Duodenal mucosa (tissue), 2 donors: Measurements from ENCODE around the gene ALK.

Source experiments
- H3K27ac ChIP-seq: one replicate; pipeline ENCODE4 v1.7.0; 2013; ENCODE audit warnings: low read depth, low read length
- H3K27me3 ChIP-seq, 2 donors: one replicate each; pipeline ENCODE4 v1.7.0; 2013; ENCODE audit warnings: low read length in 2 of 2, control low read depth in 1 of 2; ENCODE audit not compliant: insufficient read depth in 2 of 2, control insufficient read depth in 1 of 2
- H3K36me3 ChIP-seq, 2 donors: one replicate each; pipeline ENCODE4 v1.7.0; 2013; ENCODE audit warnings: low read length in 2 of 2, control low read depth in 1 of 2; ENCODE audit not compliant: insufficient read depth in 2 of 2, control insufficient read depth in 1 of 2
- H3K4me1 ChIP-seq, 2 donors: one replicate each; pipeline ENCODE4 v1.7.0; 2013; ENCODE audit warnings: low read length in 2 of 2, control low read depth in 1 of 2; ENCODE audit not compliant: insufficient read depth in 2 of 2, control insufficient read depth in 1 of 2
- H3K4me3 ChIP-seq, 2 donors: one replicate each; pipeline ENCODE4 v1.7.0; 2013; ENCODE audit warnings: low read length in 2 of 2, low read depth in 1 of 2
- H3K9ac ChIP-seq, 2 donors: one replicate each; pipeline ENCODE4 v1.7.0; 2013; ENCODE audit warnings: low read length in 2 of 2, low read depth in 1 of 2
- H3K9me3 ChIP-seq, 2 donors: one replicate each; pipeline ENCODE4 v1.7.0; 2013; ENCODE audit warnings: low read length in 2 of 2, control low read depth in 1 of 2; ENCODE audit not compliant: control insufficient read depth in 1 of 2

Gene ALK

DNA sequence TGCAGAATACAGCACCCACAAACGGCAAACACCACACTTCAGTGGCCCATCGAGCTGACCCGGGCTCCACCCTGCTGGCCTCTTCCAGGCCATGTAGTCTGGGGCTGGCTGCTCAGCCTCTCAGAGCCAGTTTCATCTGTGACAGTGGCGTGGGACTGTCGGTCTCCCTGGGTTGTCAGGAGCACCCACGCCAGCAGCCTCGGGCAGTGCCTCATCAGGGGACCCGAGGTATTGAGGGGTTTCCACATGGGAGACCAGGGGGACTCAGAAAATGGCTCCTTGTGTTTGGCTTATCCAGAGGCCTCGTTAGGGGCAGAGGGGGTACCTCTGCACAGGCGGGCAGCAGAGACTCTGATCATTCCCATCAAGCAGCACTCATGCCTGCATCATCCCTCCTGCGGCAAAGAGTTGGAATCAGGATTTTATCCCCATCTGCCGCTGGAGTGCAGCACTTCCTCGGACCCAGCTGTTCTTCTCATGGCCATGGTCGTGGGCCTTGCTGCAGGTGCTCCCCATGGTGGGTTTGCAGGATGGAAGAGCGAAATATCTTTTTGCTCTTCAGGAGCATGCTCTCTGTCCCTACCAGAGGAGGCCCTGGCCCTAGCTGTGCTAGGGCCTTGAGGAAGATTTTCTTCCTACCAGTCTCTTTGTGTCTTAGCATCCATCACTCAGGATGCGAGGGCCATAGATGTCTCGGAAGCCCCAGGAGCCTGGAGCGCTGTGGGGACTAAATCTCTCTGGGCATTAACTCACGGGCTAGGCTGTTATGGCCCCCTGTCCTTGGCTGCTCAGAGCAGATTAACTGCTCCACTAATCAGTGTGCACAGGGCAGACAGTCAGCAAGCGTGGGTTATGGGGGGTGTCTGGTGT is 705.4 kb downstream of the ALK start:
- H3K27ac ChIP-seq = no peak overlapping the region
- no peak overlapping the region for H3K4me3 ChIP-seq
- H3K9me3 ChIP-seq = no peaks in the 10 kb centered on the region
- no peaks in the 10 kb centered on the region for H3K4me1 ChIP-seq
- no peaks in the 10 kb centered on the region for H3K36me3 ChIP-seq
- no peak overlapping the region for H3K9ac ChIP-seq
- H3K27me3 ChIP-seq = no peaks in the 10 kb centered on the region

- Histone ChIP-seq H3K27ac (no peak overlapping the region), H3K4me3 (no peak overlapping the region), H3K9me3 (no peaks in the 10 kb centered on the region), H3K36me3 (no peaks in the 10 kb centered on the region), H3K9ac (no peak overlapping the region), H3K4me1 (no peaks in the 10 kb centered on the region), H3K27me3 (no peaks in the 10 kb centered on the region)
Observed at GRCh38 chr2:29215073-29215472, 706.3 kb downstream of the ALK start.

- no peak overlapping the region for H3K4me3 ChIP-seq
- H3K9ac ChIP-seq = no peak overlapping the region
- H3K4me1 ChIP-seq = no peaks in the 10 kb centered on the region
- H3K27me3 ChIP-seq = no peaks in the 10 kb centered on the region
- no peak overlapping the region for H3K27ac ChIP-seq
- H3K9me3 ChIP-seq = no peaks in the 10 kb centered on the region
- no peaks in the 10 kb centered on the region for H3K36me3 ChIP-seq
Observed at GRCh38 chr2:29213888-29214291, 707.5 kb downstream of the ALK start.

GRCh38 chr2:29212009-29212408 is 709.4 kb downstream of the ALK start:
- H3K27me3 ChIP-seq = no peaks in the 10 kb centered on the region
- H3K4me3 ChIP-seq = no peak overlapping the region
- no peaks in the 10 kb centered on the region for H3K36me3 ChIP-seq
- H3K27ac ChIP-seq = no peak overlapping the region
- no peaks in the 10 kb centered on the region for H3K9me3 ChIP-seq
- no peak overlapping the region for H3K9ac ChIP-seq
- no peaks in the 10 kb centered on the region for H3K4me1 ChIP-seq

GRCh38 chr2:29209551-29209950 is 711.8 kb downstream of the ALK start:
- Histone ChIP-seq H3K36me3 (no peaks in the 10 kb centered on the region), H3K27me3 (no peaks in the 10 kb centered on the region), H3K4me1 (no peaks in the 10 kb centered on the region), H3K4me3 (no peak overlapping the region), H3K9me3 (no peaks in the 10 kb centered on the region), H3K9ac (no peak overlapping the region), H3K27ac (no peak overlapping the region)

DNA sequence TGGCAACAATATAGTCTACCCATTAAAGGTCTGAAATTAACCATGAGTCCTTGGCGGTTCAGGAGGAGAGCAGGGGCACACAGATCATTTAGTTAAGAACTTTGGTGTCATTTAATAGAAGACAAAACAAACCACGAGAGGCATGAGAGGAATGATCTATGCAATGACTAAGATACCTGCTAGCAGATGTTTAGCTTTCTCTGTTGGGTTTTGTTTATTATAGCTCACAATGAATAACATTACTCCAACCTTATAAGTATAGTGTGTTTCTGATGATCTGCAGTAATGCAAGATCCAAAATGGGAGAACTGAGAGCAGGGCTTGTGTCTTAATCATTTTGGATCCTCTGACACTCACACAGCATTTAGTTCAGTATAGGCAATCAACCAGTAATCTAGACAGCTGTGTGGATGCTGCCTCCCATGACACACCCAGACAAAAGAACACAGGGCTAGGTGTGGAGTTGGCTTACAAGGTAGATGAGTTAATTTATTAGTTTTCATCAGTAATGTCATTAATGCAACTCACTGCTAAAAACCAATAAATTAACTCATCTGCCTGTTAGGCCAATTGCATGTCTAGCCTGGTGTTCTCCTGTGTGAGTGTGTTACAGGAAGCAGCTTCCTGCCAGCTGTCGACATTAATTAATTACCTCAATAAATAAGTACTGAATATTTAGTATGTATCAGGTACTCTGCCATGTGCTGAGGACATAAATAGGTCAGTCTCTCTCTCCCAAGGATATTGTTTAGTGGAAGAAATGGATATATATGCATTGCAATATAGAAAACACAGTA is 713.8 kb downstream of the ALK start:
- Histone ChIP-seq H3K4me3 (no peak overlapping the region), H3K9ac (no peak overlapping the region), H3K9me3 (no peaks in the 10 kb centered on the region), H3K36me3 (no peaks in the 10 kb centered on the region), H3K27ac (no peak overlapping the region), H3K4me1 (no peaks in the 10 kb centered on the region), H3K27me3 (no peaks in the 10 kb centered on the region)

DNA sequence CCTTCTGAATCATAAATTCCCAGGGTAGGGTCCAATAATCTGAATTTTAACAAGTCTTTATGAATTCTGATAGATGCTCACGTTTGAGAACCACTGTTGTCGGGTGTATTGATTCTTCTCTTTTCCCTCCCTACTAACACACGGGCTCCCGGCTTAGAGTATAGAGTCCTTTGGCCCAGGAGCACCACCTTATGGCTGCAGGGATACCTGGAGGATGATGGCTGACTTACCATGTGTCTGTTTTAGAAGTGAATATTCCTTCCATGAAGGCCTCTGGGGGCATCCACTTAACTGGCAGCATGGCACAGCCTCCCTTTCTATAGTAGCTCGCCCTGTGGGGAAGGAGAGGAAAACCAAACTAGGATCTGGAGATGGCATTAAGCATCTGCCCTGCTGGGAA is 714.4 kb downstream of the ALK start:
- H3K4me3 ChIP-seq = no peak overlapping the region
- H3K9me3 ChIP-seq = no peaks in the 10 kb centered on the region
- H3K27me3 ChIP-seq = no peaks in the 10 kb centered on the region
- no peaks in the 10 kb centered on the region for H3K4me1 ChIP-seq
- H3K27ac ChIP-seq = no peak overlapping the region
- H3K36me3 ChIP-seq = no peaks in the 10 kb centered on the region
- no peak overlapping the region for H3K9ac ChIP-seq

- no peaks in the 10 kb centered on the region for H3K27me3 ChIP-seq
- no peak overlapping the region for H3K27ac ChIP-seq
- no peak overlapping the region for H3K9ac ChIP-seq
- no peaks in the 10 kb centered on the region for H3K4me1 ChIP-seq
- H3K4me3 ChIP-seq = no peak overlapping the region
- H3K9me3 ChIP-seq = no peaks in the 10 kb centered on the region
- H3K36me3 ChIP-seq = no peaks in the 10 kb centered on the region
Observed at GRCh38 chr2:29202819-29203495, 718.4 kb downstream of the ALK start.

GRCh38 chr2:29201979-29202378 is 719.4 kb downstream of the ALK start:
- no peaks in the 10 kb centered on the region for H3K36me3 ChIP-seq
- no peaks in the 10 kb centered on the region for H3K27me3 ChIP-seq
- H3K27ac ChIP-seq = no peak overlapping the region
- H3K4me1 ChIP-seq = no peaks in the 10 kb centered on the region
- no peaks in the 10 kb centered on the region for H3K9me3 ChIP-seq
- H3K9ac ChIP-seq = no peak overlapping the region
- no peak overlapping the region for H3K4me3 ChIP-seq
